CD4-positive, alpha-beta T cell treated with Interleukin-12 subunit alpha and Interleukin-12 subunit beta, for 1 hour (primary cell): ENCODE results near the gene SMIM1.
"Not testable (repeated sequence)": the region's sequence is repeated elsewhere in the genome, so short reads cannot be mapped to it uniquely, and the experiment has no call there.

ENCODE experiments used
- DNase-seq: peaks from one replicate; pipeline ENCODE4 v3.0.0-alpha.2; 2020

Gene SMIM1

DNA sequence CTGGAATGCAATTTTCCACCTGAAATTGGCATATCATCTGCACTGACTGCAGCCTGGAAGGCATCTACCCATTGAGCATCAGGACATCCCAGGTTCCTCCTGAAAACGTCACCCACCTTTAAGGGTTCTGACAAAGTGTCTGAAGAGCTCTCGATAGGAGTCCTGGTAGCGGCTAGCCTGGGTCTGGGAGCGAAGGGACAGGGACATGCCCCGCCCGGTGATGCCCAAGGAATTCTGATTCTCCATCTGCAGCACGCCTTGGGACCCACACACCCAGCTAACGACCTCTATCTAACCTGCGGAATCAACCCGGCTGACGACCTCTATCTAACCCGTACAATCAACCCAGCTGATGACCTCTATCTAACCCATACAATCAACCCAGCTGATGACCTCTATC lies 33.6 kb upstream of the SMIM1 start:
- DNase-seq, result no peak

DNA sequence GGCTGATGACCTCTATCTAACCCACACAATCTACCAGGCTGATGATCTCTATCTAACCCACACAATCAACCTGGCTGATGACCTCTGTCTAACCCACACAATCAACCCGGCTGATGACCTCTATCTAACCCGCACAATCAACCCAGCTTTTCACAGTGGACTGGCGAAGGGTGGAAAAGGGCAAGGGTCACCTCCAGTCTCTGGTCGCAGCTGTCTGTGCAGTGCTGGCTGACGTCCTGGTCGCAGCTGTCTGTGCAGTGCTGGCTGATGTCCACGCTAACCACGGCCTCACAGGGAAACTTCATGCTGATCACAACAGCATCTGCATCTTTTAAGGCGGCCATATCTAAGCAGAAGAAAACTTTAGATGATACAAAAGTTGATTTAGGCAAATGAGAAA lies 32.5 kb upstream of the SMIM1 start:
- DNase-seq, result no peak

DNA sequence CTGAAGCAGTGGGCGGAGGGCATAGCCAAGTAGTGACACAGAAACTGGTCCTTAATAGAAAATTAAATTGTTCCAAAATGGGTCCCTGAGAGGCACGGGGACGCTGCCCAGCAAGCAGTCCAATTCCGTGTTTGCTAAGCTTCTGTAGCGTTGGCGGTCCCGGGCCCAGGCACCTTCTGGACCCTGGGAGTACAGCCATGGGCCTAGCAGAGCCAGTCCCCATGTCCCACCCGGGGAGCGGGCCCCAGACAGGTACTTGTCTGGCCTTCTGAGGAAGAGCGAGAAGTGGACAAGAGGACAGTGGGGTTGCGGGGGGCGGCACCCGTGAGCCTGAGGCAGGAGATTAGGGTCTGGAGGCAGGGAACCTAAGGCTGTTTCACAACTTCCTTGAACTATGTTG lies 31.8 kb upstream of the SMIM1 start:
- no peak for DNase-seq

DNA sequence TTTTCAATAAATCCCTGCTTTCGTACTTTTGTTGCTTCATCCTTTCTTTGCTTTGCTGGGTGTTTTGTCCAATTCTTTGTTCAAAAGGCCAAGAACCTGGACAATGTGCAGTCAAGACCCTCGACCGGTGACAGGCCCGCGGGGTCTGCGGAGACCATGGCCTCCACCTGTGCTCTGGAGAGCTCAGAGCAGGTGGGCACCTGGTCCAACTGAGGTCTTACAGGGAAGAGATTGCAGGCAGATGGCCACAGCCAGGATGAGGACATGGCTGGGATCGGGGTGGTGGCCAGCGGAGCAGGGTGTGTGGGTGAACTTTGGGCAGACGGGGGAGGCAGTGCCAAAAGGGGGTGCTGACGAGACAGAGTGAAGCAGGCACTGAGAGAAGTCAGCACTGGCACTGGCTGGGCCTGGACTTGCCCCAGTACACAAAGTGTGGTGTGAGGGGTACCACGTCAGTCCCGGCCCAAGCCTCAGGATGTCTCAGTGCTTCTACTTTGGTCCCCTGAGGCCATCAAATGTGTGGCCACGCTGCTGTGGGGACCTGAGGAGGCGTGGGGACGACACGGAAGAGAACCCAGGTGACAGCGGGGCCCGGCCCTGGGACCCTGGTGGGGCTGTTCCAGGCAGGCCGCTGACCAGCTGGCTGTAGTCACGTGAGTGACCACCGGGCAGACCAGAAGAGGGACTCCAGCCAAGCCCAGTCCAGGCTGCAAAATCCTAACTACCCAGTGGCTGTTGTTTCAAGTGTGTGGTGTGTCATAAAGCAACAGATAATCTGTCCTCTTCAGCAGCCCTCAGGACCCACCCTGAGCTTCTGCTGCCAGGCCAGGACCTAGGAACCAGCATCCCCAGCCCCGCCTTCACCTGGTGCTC lies 30.7 kb upstream of the SMIM1 start:
- no peak for DNase-seq

DNA sequence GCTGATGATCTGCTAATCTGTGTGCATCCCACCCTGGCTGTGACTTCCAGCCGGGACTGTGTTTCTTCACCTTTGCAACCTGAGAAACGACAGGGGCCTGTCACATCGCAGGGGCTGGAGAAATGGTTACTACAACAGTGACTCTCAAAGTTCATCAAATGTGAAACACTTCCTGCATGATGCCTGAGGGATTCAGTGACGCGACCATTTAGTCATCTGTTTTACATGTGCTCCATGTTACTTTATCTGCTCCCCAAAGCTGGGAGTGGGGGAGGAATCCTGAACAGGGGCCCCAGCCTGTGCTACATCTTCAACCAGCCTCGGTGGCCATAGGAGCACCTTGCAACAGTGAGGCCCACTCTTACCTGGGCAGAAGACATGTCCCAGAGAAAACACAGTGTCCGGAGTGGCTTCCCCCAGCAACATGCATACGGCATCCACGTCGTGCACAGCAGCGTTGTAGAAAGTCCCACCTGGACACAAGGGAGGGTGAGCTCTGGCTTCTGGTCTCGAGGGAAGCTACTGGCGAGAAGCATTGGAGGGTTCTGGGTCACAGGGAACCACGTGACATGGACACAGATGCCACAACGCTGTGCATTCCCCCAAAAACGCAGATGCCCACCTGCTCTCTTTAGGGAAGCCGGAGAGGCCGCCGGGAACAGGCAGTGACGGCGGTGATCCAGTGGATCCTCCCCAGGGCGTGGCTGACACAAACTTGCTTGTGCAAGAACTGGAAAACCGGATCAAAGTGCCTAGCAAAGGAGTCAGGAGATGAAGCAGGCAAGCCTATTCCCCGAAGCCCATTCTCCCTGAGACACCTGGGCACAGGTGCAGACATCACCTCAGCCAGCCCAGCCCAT lies 29.9 kb upstream of the SMIM1 start:
- no peak for DNase-seq

DNA sequence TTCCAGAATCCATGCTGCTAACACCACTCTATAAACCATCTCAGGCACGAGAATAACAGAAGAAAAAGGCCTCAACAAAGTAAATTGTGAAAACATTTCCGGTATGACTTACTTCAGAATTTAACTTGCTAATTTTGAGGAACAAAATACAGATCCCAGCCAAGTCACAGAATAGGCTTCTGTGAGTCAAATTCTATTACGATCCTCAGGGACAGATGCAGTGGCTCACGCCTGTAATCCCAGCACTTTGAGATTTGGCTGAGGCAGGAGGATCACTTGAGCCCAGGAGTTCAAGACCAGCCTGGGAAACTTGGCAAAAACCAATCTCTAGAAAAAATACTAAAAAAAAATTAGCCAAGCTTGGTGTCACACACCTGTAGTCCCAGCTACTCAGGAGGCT lies 29.1 kb upstream of the SMIM1 start:
- no peak for DNase-seq

DNA sequence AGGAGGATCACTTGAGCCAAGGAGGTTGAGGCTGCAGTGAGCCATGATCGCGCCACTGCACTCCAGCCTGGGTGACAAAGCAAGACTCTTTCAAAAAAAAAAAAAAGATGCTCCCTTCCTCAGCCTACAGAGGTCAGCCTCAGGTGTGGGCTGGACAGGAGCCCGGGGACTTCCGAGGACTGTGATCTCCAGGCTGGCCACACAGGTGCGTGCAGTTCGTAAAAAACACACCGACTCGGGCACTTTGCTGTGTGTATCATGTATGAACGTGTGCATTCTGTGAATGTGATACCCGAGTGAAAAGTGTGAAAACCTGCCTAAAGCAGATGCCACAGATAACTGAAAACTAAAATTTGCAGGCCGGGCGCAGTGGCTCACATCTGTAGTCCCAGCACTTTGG lies 28.7 kb upstream of the SMIM1 start:
- no peak for DNase-seq

DNA sequence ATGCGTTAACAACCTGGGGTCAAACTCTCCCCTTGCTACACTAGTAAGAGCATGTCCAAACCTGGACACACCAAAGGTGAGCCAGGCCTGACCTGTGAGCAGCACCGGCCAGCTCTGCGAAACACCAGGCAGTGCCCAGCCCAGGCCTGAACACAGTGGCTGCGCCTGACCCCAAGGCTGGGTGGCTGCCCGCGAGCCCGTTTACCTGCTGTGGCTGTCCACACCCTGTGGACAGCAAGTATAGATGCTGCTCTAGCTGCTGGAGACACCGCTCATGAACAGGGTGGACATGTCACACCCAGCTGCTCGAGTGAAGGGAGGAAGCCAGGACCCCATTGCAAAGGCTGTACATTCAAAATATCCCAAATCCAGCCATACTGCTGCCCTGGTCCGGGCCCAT lies 27.9 kb upstream of the SMIM1 start:
- no peak for DNase-seq

DNA sequence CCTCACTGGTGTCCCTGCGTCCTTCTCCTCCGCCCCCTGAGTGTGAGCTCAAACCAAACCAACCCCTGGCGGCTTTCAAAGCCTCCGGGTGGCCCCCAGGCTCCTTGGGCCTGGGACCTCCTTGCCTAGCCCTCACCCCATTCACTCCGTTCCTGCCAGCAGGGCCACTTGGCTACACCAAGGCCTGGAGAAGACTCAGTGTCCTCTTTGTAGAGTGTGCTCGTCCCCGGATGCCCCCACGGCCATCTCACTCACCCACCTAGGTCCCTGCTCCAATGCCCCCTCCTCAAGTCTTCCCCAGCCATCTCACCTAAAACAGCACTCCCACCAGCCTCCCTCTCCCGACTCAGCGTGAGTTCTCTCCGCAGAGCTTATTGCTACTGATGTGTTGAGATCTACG lies 27.5 kb upstream of the SMIM1 start:
- no peak for DNase-seq

DNA sequence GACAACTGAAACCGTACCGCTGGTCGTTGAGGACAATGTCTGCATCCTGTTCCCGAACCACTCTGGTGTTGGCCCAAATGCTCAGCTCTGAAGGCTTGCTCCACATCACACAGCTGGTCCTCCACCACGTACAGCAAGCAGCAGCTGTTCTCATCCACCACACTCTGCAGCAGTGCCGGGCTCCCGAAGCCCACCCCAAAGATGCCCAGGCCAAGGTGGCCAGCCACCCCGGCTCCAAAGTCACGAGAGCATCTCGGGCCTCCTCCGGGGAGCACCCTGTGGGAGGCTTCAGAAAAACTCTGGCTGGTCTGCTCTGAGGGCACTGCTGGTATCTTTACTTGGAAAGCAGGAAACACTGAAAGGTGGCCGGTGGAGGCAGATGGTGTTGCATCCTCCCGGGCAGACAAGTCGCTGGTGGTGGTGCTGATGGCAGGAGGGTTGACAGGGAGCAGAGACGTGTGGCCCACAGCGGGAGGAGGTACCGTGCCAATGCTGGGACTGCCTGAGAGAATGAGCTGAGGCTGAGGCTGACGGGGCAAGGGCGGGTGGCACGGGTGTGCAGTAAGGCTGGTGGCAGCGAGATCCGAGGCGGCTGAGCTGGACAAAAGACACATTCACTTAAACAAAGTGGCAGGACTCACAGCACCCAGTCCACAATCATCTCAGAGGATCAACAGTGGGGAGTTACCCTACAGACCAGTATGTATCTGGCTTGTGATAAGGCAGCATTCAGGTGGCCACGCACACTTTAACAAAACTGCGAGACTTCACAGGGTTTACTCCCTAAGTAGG lies 26.8 kb upstream of the SMIM1 start:
- DNase-seq, result no peak

DNA sequence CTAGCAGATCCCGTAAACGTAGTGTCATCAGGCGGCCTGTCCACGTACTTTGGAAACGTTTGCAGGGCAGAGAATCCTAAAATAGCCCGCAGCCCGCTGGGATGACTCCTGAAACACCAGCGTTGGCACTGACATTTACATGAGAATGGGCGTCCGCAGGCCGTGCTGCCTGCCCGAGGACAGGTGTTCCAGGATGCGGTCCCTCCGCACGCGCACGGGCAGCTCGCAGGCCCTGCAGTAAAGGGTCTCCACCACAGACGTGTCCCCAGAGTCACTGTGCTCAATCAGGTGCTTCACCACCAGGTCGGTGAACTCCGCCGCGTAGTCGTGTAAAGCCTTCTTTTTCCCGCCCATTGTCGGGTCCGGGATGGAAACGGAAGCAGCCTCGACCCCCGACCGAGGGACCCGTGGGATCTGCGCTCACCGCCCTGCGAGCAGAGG lies 26.1 kb upstream of the SMIM1 start:
- no peak for DNase-seq

DNA sequence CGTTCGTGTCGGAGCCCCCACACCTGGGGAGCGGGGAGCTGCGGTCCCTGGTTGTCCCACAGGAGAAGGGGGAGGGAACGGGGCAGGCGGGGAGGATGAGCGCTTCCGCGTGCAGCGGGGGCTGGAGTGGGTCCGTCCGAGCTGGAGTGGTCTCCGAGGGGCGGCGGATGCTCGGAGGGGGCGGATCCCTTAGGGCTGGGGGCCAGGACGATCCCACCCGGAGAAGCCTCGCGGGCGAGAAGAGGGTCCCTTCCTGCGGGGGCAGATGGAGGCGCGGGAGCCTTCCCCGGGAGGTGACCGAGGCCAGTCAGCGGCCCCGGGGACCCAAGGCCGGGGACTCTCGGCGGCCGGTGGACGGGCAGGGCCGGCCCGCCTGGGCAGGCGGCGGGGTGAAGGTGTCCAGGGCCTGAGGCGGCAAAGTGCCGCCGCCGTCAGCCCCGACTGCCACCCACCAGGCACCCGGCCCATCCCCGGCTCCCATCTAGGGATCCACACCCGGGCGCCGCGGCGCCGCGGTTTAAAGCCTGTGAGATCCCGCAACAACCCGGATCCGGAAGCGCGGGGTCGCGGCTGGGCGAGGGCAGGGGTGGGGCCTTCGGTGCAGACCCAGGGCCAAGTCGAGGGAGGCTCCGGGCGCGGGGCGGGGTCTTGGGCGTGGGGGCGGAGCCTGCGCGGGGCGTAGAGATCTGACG lies 25.6 kb upstream of the SMIM1 start:
- peak; percentile 89 for DNase-seq

DNA sequence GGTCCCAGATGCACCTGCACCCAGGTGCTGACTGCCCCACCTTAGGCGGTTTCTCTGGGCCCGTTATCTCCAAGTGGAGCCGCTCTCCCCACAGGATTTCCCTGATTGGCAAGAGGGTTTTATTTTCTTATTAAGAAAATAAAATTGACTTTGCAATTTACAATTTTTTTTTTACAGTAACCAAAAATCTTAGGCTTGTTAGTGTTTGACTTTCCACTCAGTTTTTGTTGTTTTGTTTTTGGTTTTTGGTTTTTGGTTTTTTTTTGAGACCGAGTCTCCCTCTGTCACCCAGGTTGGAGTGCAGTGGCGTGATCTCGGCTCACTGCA lies 25.1 kb upstream of the SMIM1 start:
- DNase-seq, result no peak

DNA sequence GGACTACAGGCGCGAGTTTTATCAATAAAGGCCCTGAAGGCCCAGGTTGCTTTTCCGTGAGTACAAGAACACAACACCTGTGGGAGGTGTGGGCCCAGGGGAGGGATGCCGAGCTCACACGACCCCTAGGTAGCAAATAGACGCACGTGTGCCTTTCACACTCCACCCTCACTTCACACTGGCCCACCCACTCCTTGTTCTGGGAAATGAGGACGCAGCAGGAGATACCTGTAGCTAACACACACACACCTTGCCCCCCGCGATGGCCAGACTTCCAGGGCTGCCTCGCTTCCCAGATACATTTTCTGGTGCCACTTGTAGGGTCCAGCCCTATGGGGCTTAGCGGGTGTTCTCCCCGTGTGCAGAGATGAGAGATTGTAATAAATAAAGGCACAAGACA lies 24.6 kb upstream of the SMIM1 start:
- no peak for DNase-seq

DNA sequence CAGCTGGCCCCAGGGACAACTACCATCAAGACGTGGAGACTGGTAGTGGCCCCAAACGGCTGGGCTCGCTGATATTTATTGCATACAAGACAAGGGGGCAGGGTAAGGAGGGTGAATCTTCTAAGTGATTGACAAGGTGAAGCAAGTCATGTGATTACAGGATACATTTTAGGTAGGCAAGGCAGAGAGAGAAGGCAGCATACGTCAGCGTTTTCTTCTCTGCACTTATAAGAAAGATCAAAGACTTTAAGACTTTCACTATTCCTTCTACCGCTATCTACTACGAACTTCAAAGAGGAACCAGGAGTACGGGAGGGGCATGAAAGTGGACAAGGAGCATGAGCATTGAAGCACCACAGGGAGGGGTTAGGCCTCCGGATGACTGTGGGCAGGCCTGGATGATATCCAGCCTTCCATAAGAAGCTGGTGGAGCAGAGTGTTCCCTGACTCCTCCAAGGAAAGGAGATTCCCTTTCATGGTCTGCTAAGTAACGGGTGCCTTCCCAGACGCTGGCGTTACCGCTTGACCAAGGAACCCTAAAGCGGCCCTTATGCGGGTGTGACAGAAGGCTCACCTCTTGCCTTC lies 24.1 kb upstream of the SMIM1 start:
- not testable (repeated sequence) for DNase-seq

DNA sequence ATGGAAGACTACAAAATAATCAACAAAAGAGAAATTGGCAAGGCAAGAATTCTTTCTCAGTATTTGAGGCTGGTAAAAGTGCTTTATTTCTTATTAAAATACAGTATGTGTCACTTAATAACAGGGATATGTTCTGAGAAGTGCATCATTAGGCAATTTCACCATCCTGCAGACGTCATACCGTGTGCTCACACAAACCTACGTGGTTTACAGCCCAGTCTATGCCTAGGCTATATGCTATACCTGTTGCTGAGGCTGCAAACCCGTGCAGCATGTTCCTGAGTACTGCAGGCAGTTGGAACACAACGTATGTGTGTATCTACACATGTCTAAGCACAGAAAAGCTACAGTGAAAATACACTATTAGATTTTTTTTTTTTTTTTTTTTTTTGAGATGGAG lies 23.0 kb upstream of the SMIM1 start:
- no peak for DNase-seq

DNA sequence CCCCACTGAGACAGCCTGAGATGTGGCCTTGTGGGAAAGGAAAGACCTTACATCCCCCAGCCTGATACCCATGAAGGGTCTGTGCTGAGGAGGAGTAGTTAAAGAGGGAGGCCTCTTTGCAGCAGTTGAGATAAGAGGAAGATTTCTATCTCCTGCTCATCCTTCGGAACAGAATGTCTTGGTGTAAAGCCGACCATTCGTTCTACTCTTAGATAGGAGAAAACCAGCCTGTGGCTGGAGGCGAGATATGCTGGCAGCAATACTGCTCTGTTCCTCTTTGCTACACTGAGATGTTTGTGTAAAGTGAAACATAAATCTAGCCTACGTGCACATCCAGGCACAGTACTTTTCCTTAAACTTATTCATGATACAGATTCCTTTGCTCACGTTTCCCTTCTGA lies 21.8 kb upstream of the SMIM1 start:
- no peak for DNase-seq

DNA sequence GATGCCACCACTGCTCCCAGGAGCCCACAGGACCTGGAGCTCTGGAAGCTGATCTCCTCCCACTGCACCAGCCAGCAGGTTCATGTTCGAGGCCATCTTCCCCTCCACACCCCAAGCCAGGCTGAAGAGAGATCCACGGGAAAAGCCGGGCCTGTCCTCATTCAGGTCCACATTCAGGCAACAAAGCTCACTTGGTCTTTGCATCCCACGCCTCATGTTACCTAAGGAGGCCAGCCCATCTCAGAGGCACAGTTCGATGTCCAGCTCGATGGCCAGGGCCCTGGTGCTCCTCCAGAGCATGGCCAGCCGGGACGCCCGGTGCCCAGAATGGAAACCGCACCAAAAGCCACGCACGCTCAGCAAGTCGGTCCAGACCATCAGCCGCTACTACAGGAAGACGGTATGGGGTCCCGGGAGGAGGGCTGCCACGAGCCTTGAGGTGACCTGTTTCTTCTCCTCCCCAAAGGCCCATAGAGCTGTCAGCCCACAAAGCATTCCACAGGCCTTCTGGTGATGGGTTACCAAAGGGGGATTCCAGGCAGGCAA lies 20.1 kb upstream of the SMIM1 start, which contains the start of gene CCDC27:
CCDC27 (plus strand) TSS at position 51 of the 546 bp plus-strand sequence; CDS start at position 83, 32 bp downstream.
- DNase-seq, result no peak

DNA sequence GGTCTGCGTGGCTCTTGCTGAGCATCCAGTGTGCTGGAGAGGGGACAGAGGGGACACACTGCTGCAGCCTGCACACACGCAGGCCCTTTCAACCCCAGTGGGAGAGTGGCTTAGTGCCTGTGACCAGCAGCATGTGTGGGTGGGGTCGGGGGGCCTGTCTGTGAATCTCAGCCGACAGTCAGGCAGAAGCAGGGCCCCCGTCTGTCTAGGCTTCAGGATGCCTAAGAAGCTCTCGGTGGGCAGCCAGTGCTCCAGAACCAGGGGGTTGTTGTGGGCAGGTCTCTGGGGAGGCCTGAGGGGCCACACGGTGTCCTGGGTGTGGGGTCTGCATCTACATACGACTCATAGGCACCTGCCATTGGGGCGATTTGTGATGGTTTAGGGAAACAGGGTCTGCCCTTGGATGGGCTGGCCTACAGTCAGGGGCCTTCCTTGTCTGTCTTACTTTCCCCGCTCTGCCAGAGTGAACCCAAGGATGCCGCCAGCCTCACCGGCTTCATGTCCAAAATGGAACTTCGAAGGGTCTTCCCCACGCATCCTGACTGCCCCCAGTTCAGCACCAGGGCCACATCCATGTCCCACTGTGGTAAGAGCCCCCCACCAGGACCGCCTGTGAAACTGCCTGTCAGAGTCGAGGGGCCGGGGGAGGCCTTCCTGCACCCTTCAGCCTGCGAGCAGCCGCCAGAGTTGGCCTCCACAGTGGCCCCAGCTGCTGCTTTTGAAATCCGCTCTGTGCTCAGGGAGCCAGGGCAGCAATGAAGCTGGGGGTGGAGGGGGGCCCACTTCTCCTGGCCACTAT lies 18.7 kb upstream of the SMIM1 start:
- DNase-seq, result no peak

DNA sequence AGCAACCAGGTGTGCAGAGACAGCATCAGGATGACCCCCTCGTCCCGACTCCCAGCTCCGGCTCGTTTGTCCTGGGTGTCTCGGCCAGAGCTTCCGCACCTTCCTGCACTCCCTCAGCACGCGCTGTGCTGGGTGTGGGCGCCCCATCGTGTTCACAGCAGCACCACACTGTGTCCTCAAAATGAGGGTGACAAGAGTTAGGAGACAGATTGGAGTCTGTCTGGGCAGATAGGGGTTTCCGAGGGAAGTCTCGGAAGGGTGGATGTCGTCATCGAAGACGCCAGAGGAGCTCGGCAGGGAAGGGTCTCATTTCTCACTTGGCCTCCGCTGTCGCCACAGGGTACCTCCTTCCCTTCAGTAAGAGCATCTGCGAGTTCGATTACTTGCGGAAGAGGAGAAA lies 16.2 kb upstream of the SMIM1 start:
- DNase-seq, result no peak

DNA sequence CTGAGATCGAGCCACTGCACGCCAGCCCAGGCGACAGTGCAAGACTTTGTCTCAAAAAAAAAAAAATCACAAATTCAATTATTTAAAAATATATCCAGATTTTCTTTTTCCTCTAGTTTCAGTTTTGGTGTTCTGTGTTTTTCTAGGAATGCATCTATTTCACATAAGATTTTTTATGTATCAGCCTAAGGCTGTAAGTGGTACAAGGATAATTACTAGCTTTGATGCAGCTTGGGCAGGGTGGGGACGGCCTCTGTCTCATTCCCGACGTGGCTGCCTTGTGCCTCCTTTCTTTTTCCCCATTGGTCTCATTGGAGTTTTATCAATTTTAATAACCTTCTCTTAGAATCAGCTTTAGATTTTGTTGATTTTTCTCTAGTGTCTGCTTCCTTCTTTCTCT lies 13.4 kb upstream of the SMIM1 start:
- DNase-seq, result no peak
